ENCODE measurements around the gene ZNF83.
"Not testable (repeated sequence)": the region's sequence is repeated elsewhere in the genome, so short reads cannot be mapped to it uniquely, and the experiment has no call there.

ZNF83 gene

GRCh38 chr19:52637718-52638585, at the start of gene ZNF83:
Gene ZNF83, minus strand, starts transcription at chr19:52638355.
- Histone ChIP-seq H3K27me3 (ENCODE audit: insufficient read depth, low read length) (no peaks in the 10 kb centered on the region), H3K9me3 (ENCODE audit: low read length) (no peaks in the 10 kb centered on the region), H3K4me3 (ENCODE audit: low read depth, low read length, poor library complexity, severe bottlenecking) (peak within 1 kb of the TSS; percentile 90), H3K4me2 (ENCODE audit: low read length) (peak within 1 kb of the TSS; percentile 77), H4K20me1 (ENCODE audit: insufficient read depth, low read length) (no peaks in the 10 kb centered on the region), H3K4me1 (ENCODE audit: insufficient read depth, low read length, severe bottlenecking) (peaks cover 8% of the 10 kb centered on the region), H3F3A (ENCODE audit: insufficient read depth, low read length) (no peaks in the 10 kb centered on the region), H2AFZ (ENCODE audit: low read length) (peak within 1 kb of the TSS; percentile 53; the same call in 1 of the 2 replicates), H3K27ac (ENCODE audit: low read depth, low read length, poor library complexity, severe bottlenecking) (peak within 1 kb of the TSS; percentile 59), H3K9me2 (ENCODE audit: low read depth, low read length) (no peaks in the 10 kb centered on the region), H3K9ac (ENCODE audit: low read length) (peak within 1 kb of the TSS; percentile 90), H3K79me2 (ENCODE audit: insufficient read depth, low read length) (no peaks in the 10 kb centered on the region), H3K36me3 (ENCODE audit: insufficient read depth, low read length) (peaks cover 26% of the 10 kb centered on the region)
- no peak for TF ChIP-seq CTCF (IDR thresholded peaks at IDR 0.05; ENCODE audit: low read length)
- no peak for TF ChIP-seq EZH2 (IDR thresholded peaks at IDR 0.05; ENCODE audit: borderline replicate concordance, low read length)

- Histone ChIP-seq H3K27me3 (ENCODE audit: insufficient read depth, low read length) (no peaks in the 10 kb centered on the region), H4K20me1 (ENCODE audit: insufficient read depth, low read length) (no peaks in the 10 kb centered on the region), H3K4me1 (ENCODE audit: insufficient read depth, low read length, severe bottlenecking) (peaks cover 21% of the 10 kb centered on the region), H2AFZ (ENCODE audit: low read length) (no peak overlapping the region), H3K4me2 (ENCODE audit: low read length) (no peak overlapping the region), H3K9ac (ENCODE audit: low read length) (no peak overlapping the region), H3K79me2 (ENCODE audit: insufficient read depth, low read length) (peaks cover 23% of the 10 kb centered on the region), H3K36me3 (ENCODE audit: insufficient read depth, low read length) (peaks cover 41% of the 10 kb centered on the region), H3K9me2 (ENCODE audit: low read depth, low read length) (no peaks in the 10 kb centered on the region), H3K9me3 (ENCODE audit: low read length) (no peaks in the 10 kb centered on the region; the same call in 1 of the 2 replicates), H3K4me3 (ENCODE audit: low read depth, low read length, poor library complexity, severe bottlenecking) (no peak overlapping the region), H3F3A (ENCODE audit: insufficient read depth, low read length) (no peaks in the 10 kb centered on the region), H3K27ac (ENCODE audit: low read depth, low read length, poor library complexity, severe bottlenecking) (no peak overlapping the region)
- TF ChIP-seq EZH2 (IDR thresholded peaks at IDR 0.05; ENCODE audit: borderline replicate concordance, low read length) = no peak
- no peak for TF ChIP-seq CTCF (IDR thresholded peaks at IDR 0.05; ENCODE audit: low read length)
Observed at GRCh38 chr19:52687684-52688083, 49.5 kb upstream of the ZNF83 start.

GRCh38 chr19:52685811-52686210, 47.7 kb upstream of the ZNF83 start:
- Histone ChIP-seq H3K27ac (ENCODE audit: low read depth, low read length, poor library complexity, severe bottlenecking) (no peak overlapping the region), H3K4me2 (ENCODE audit: low read length) (no peak overlapping the region), H3K36me3 (ENCODE audit: insufficient read depth, low read length) (peaks cover 55% of the 10 kb centered on the region), H3K27me3 (ENCODE audit: insufficient read depth, low read length) (no peaks in the 10 kb centered on the region), H3K4me1 (ENCODE audit: insufficient read depth, low read length, severe bottlenecking) (peaks cover 13% of the 10 kb centered on the region), H2AFZ (ENCODE audit: low read length) (no peak overlapping the region), H3K9me2 (ENCODE audit: low read depth, low read length) (no peaks in the 10 kb centered on the region), H3K9me3 (ENCODE audit: low read length) (no peaks in the 10 kb centered on the region), H3K4me3 (ENCODE audit: low read depth, low read length, poor library complexity, severe bottlenecking) (no peak overlapping the region), H4K20me1 (ENCODE audit: insufficient read depth, low read length) (no peaks in the 10 kb centered on the region), H3K9ac (ENCODE audit: low read length) (no peak overlapping the region), H3F3A (ENCODE audit: insufficient read depth, low read length) (no peaks in the 10 kb centered on the region), H3K79me2 (ENCODE audit: insufficient read depth, low read length) (peaks cover 27% of the 10 kb centered on the region)
- TF ChIP-seq EZH2 (IDR thresholded peaks at IDR 0.05; ENCODE audit: borderline replicate concordance, low read length) = no peak
- TF ChIP-seq CTCF (IDR thresholded peaks at IDR 0.05; ENCODE audit: low read length) = no peak

GRCh38 chr19:52681216-52681615, 43.1 kb upstream of the ZNF83 start:
- not testable (repeated sequence) for H2AFZ ChIP-seq (ENCODE audit: low read length); H3K4me1 ChIP-seq (ENCODE audit: insufficient read depth, low read length, severe bottlenecking); H3K9me3 ChIP-seq (ENCODE audit: low read length); H3K27me3 ChIP-seq (ENCODE audit: insufficient read depth, low read length); H3K4me3 ChIP-seq (ENCODE audit: low read depth, low read length, poor library complexity, severe bottlenecking); H3K4me2 ChIP-seq (ENCODE audit: low read length); H3K27ac ChIP-seq (ENCODE audit: low read depth, low read length, poor library complexity, severe bottlenecking); H4K20me1 ChIP-seq (ENCODE audit: insufficient read depth, low read length); H3K9me2 ChIP-seq (ENCODE audit: low read depth, low read length); H3F3A ChIP-seq (ENCODE audit: insufficient read depth, low read length); H3K9ac ChIP-seq (ENCODE audit: low read length)
- Histone ChIP-seq H3K79me2 (ENCODE audit: insufficient read depth, low read length) (peaks cover 25% of the 10 kb centered on the region; the same call in 1 of the 2 replicates), H3K36me3 (ENCODE audit: insufficient read depth, low read length) (peaks cover 75% of the 10 kb centered on the region)
